ENCODE data around the gene ACTR10.

ACTR10 gene

GRCh38 chr14:58280954-58281787, 81.2 kb downstream of the ACTR10 start:
- Histone ChIP-seq H3K4me1 (ENCODE audit: control insufficient read depth in 2 of 2, insufficient read depth in 2 of 2, low read length in 2 of 2) (peaks cover 5 to 6% of the 10 kb centered on the region in 2 donors), H3K4me3 (ENCODE audit: low read length in 2 of 2) (no peak overlapping the region)

GRCh38 chr14:58281969-58282368, 82.0 kb downstream of the ACTR10 start:
- Histone ChIP-seq H3K4me1 (ENCODE audit: control insufficient read depth in 2 of 2, insufficient read depth in 2 of 2, low read length in 2 of 2) (peaks cover 5 to 6% of the 10 kb centered on the region in 2 donors), H3K9ac (ENCODE audit: low read depth in 1 of 2, low read length in 2 of 2) (no peak overlapping the region), H3K36me3 (ENCODE audit: control insufficient read depth in 2 of 2, insufficient read depth in 2 of 2, low read length in 2 of 2) (peaks cover 36 to 41% of the 10 kb centered on the region in 2 donors), H3K9me3 (ENCODE audit: control insufficient read depth in 2 of 2, low read length in 2 of 2) (no peaks in the 10 kb centered on the region), H3K27ac (ENCODE audit: low read depth in 2 of 2, low read length in 2 of 2) (peak overlapping the region; percentile 51 to 62), H3K27me3 (ENCODE audit: control insufficient read depth in 2 of 2, insufficient read depth in 2 of 2, low read length in 2 of 2) (no peaks in the 10 kb centered on the region), H3K4me3 (ENCODE audit: low read length in 2 of 2) (no peak overlapping the region)

More at GRCh38 chr14:58280954-58281787, 81.2 kb downstream of the ACTR10 start:
- Histone ChIP-seq H3K9ac (ENCODE audit: low read depth in 1 of 2, low read length in 2 of 2) (peak overlapping the region in 1 of 2 donors; percentile 5), H3K27ac (ENCODE audit: low read depth in 2 of 2, low read length in 2 of 2) (peak overlapping the region; percentile 51 to 62), H3K27me3 (ENCODE audit: control insufficient read depth in 2 of 2, insufficient read depth in 2 of 2, low read length in 2 of 2) (no peaks in the 10 kb centered on the region), H3K36me3 (ENCODE audit: control insufficient read depth in 2 of 2, insufficient read depth in 2 of 2, low read length in 2 of 2) (peaks cover 31 to 44% of the 10 kb centered on the region in 2 donors), H3K9me3 (ENCODE audit: control insufficient read depth in 2 of 2, low read length in 2 of 2) (no peaks in the 10 kb centered on the region)

GRCh38 chr14:58282925-58283593, 83.1 kb downstream of the ACTR10 start:
- no peak overlapping the region for H3K9ac ChIP-seq (ENCODE audit: low read depth in 1 of 2, low read length in 2 of 2)
- no peak overlapping the region for H3K4me3 ChIP-seq (ENCODE audit: low read length in 2 of 2)
- no peaks in the 10 kb centered on the region for H3K27me3 ChIP-seq (ENCODE audit: control insufficient read depth in 2 of 2, insufficient read depth in 2 of 2, low read length in 2 of 2)
- H3K4me1 ChIP-seq (ENCODE audit: control insufficient read depth in 2 of 2, insufficient read depth in 2 of 2, low read length in 2 of 2), result peaks cover 5 to 6% of the 10 kb centered on the region in 2 donors
- peak overlapping the region in 1 of 2 donors; percentile 26 for H3K27ac ChIP-seq (ENCODE audit: low read depth in 2 of 2, low read length in 2 of 2)
- H3K9me3 ChIP-seq (ENCODE audit: control insufficient read depth in 2 of 2, low read length in 2 of 2), result no peaks in the 10 kb centered on the region
- H3K36me3 ChIP-seq (ENCODE audit: control insufficient read depth in 2 of 2, insufficient read depth in 2 of 2, low read length in 2 of 2), result peaks cover 38 to 46% of the 10 kb centered on the region in 2 donors

- H3K4me3 ChIP-seq (ENCODE audit: low read length in 2 of 2), result no peak overlapping the region
- H3K4me1 ChIP-seq (ENCODE audit: control insufficient read depth in 2 of 2, insufficient read depth in 2 of 2, low read length in 2 of 2), result peaks cover 5 to 6% of the 10 kb centered on the region in 2 donors
- H3K27ac ChIP-seq (ENCODE audit: low read depth in 2 of 2, low read length in 2 of 2), result peak overlapping the region in 1 of 2 donors; percentile 26
- H3K9me3 ChIP-seq (ENCODE audit: control insufficient read depth in 2 of 2, low read length in 2 of 2), result no peaks in the 10 kb centered on the region
- peaks cover 43 to 47% of the 10 kb centered on the region in 2 donors for H3K36me3 ChIP-seq (ENCODE audit: control insufficient read depth in 2 of 2, insufficient read depth in 2 of 2, low read length in 2 of 2)
- H3K27me3 ChIP-seq (ENCODE audit: control insufficient read depth in 2 of 2, insufficient read depth in 2 of 2, low read length in 2 of 2), result no peaks in the 10 kb centered on the region
- no peak overlapping the region for H3K9ac ChIP-seq (ENCODE audit: low read depth in 1 of 2, low read length in 2 of 2)
These were observed 83.8 kb downstream of the ACTR10 start for GRCh38 chr14:58283730-58284129.

GRCh38 chr14:58285132-58285531, 85.2 kb downstream of the ACTR10 start:
- no peak overlapping the region for H3K27ac ChIP-seq (ENCODE audit: low read depth in 2 of 2, low read length in 2 of 2)
- peaks cover 5 to 6% of the 10 kb centered on the region in 2 donors for H3K4me1 ChIP-seq (ENCODE audit: control insufficient read depth in 2 of 2, insufficient read depth in 2 of 2, low read length in 2 of 2)
- no peak overlapping the region for H3K9ac ChIP-seq (ENCODE audit: low read depth in 1 of 2, low read length in 2 of 2)
- peaks cover 46 to 50% of the 10 kb centered on the region in 2 donors for H3K36me3 ChIP-seq (ENCODE audit: control insufficient read depth in 2 of 2, insufficient read depth in 2 of 2, low read length in 2 of 2)
- no peaks in the 10 kb centered on the region for H3K27me3 ChIP-seq (ENCODE audit: control insufficient read depth in 2 of 2, insufficient read depth in 2 of 2, low read length in 2 of 2)
- H3K9me3 ChIP-seq (ENCODE audit: control insufficient read depth in 2 of 2, low read length in 2 of 2), result no peaks in the 10 kb centered on the region
- no peak overlapping the region for H3K4me3 ChIP-seq (ENCODE audit: low read length in 2 of 2)
